ENCODE data around the gene GMDS.

DNA sequence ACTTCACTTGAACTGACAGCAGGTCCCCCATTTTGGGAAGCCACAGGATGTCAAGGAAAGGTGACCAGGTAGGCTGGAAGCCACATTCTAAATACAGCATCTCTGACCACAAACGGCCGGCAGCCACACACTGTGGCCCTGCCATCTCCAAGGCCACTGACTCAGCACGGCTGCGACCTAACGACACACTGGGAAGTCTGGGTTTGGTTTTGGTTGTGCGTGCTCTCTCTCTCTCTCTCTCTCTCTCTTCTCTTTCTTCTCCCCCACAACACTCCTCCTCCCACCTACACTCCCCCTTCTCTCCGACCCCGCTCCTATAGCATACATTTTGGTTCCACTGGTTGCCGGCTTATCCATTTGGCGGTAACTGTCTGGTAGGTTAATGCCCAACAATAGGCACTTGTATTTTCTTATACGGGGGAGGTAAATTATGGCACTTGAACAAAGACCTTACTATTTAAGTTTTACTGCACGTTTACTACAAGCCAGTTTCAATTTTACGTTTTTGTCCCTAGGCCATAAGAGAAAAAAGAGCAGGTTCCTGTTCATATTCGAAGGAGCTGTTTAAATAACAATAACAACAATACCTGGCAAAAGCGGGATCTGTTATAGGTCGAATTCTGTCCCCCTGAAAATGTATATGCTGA, 103.6 kb downstream of the GMDS start:
- TF ChIP-seq, protein P1, sequence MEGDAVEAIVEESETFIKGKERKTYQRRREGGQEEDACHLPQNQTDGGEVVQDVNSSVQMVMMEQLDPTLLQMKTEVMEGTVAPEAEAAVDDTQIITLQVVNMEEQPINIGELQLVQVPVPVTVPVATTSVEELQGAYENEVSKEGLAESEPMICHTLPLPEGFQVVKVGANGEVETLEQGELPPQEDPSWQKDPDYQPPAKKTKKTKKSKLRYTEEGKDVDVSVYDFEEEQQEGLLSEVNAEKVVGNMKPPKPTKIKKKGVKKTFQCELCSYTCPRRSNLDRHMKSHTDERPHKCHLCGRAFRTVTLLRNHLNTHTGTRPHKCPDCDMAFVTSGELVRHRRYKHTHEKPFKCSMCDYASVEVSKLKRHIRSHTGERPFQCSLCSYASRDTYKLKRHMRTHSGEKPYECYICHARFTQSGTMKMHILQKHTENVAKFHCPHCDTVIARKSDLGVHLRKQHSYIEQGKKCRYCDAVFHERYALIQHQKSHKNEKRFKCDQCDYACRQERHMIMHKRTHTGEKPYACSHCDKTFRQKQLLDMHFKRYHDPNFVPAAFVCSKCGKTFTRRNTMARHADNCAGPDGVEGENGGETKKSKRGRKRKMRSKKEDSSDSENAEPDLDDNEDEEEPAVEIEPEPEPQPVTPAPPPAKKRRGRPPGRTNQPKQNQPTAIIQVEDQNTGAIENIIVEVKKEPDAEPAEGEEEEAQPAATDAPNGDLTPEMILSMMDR (IDR thresholded peaks at IDR 0.05), result no peak
- TF ChIP-seq EZH2 (IDR thresholded peaks at IDR 0.05; ENCODE audit: borderline replicate concordance, insufficient read depth, low read depth, low read length, poor library complexity, severe bottlenecking), result no peak
